GM12865 (cell line): Measurements from ENCODE around the gene ZNF778.

Source experiments
- DNase-seq: peaks from one replicate; pipeline ENCODE4 v3.0.0; 2010; ENCODE audit warnings: low read depth
- H3K4me3 ChIP-seq: 2 replicates; pipeline ENCODE4 v1.5.1; 2011; ENCODE audit warnings: mild to moderate bottlenecking, low read depth, low read length, control low read depth
- CTCF ChIP-seq: IDR thresholded peaks from 2 replicates; pipeline ENCODE4 v1.5.1; 2011; ENCODE audit warnings: low read length, control low read depth, low read depth, inconsistent platforms; ENCODE audit not compliant: insufficient read depth; ENCODE audit errors: missing control alignments

The ZNF778 gene

GRCh38 chr16:89193576-89194293, 23.8 kb upstream of the ZNF778 start:
- no peak for DNase-seq
- H3K4me3 ChIP-seq = no peak overlapping the region
- TF ChIP-seq CTCF = no peak

- no peak for DNase-seq
Observed at GRCh38 chr16:89194340-89195311, 22.9 kb upstream of the ZNF778 start.

GRCh38 chr16:89195521-89196171, 21.9 kb upstream of the ZNF778 start:
- no peak for DNase-seq
- no peak for TF ChIP-seq CTCF
- no peak overlapping the region for H3K4me3 ChIP-seq

More at GRCh38 chr16:89194340-89195311, 22.9 kb upstream of the ZNF778 start:
- H3K4me3 ChIP-seq = no peak overlapping the region
- TF ChIP-seq CTCF = no peak

GRCh38 chr16:89197033-89197632, 20.4 kb upstream of the ZNF778 start:
- H3K4me3 ChIP-seq = no peak overlapping the region
- TF ChIP-seq CTCF = no peak
- DNase-seq = no peak

- no peak for DNase-seq
- TF ChIP-seq CTCF = no peak
- no peak overlapping the region for H3K4me3 ChIP-seq
Observed at GRCh38 chr16:89197633-89198416, 19.7 kb upstream of the ZNF778 start.

GRCh38 chr16:89198417-89199240, 18.9 kb upstream of the ZNF778 start:
- no peak overlapping the region for H3K4me3 ChIP-seq
- DNase-seq = no peak
- TF ChIP-seq CTCF = no peak
